Epidermal melanocyte (primary cell): Measurements from ENCODE around the gene ABAT.

Source experiments
- DNase-seq: peaks from one replicate; pipeline ENCODE4 v3.0.0; 2011; ENCODE audit warnings: low spot score; ENCODE audit not compliant: insufficient read length

ABAT gene

DNA sequence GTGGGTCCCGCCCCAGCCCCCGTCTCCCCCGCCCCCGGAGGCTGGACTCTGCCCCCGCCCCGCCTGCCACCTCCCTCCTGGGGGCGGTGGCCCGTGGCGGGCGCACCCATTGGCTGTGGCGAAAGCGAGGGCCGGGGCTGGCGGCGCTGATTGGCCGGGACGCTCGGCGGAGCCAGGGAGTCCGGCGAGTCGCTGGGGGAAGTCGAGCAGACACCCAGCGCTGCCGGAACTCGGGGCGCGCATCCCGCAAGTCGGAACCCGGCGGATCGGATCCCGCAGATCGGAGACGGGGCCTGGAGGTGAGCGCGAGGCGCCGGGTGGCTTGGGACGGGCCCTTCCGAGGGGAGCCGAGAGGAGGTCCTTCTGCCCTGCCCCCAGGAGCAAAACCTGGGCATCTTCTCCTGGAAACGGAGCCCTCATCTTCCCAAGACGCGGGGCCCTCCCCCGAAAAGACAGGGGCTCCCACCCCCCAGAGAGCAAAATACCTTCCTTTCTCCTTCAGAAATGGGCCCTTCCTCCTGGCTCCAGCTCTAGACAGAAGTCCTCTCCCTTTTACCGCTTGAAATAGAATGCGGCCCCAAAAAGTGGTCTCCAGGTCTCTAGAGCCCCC lies at the start of gene ABAT:
ABAT (plus strand) TSS at position 205 of the 610 bp plus-strand sequence. CDS start 61,123 bp downstream, outside the sequence.
- peak; percentile 93 for DNase-seq

DNA sequence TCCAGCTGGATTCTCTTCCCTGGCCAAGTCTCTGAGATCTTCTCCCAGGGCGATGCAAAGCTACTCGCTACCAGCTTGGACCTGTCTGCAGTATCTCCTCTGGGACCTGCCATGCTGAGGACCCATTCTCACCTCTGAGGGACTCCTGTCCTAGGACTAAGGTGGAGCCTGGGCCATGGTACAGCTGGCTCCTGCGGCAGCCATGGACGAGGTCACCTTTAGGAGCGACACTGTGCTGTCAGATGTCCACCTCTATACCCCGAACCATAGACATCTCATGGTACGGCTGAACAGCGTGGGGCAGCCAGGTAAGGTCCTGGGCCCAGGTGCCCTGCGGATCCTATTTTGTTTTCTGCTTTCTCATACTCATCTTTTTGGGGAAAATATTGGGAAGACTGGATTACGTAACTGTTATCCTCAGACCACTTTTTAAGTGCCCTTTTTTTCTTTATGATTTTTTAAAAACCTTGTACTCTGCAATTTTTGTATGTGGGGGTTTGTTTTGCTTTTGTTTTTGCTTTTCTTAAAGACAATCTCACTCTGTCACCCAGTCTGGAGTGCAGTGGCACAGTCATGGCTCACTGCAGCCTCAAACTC lies 48.8 kb upstream of the ABAT start:
- no peak for DNase-seq

DNA sequence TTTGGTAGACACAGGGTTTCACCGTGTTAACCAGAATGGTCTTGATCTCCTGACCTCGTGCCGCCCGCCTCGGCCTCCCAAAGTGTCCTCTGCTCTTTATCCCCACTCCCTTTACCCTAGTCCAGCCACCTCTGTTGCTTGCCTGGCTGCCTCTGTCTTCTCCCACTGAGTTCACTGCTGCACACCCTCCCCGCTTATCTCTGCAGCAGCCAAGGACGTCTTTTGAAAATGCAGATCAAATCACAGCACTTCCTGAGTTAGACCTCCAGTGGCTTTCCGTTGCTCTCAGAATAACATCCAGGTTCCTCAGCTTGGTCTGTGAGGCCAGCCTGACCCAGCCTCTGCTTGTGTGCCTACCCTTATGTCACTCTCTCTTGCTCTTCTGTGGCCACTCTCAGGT lies 47.5 kb upstream of the ABAT start:
- DNase-seq = no peak

DNA sequence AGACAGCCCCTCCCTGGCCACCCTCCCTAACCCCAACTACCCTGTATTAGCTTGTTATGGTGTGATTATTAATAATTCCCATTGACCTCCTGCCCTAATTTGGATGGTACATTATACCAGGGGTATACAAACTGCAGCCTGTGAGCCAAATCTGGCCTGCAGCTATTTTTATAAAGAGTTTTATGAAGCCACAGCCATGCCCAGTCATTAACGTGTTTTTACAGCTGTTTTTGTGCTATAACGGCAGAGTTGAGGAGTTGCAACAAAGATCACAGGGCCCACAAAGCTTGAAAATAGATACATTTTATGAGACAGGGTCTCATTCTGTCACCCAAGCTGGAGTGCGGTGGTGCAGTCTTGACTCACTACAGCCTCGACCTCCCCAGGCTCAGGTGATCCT lies 47.0 kb upstream of the ABAT start:
- no peak for DNase-seq

DNA sequence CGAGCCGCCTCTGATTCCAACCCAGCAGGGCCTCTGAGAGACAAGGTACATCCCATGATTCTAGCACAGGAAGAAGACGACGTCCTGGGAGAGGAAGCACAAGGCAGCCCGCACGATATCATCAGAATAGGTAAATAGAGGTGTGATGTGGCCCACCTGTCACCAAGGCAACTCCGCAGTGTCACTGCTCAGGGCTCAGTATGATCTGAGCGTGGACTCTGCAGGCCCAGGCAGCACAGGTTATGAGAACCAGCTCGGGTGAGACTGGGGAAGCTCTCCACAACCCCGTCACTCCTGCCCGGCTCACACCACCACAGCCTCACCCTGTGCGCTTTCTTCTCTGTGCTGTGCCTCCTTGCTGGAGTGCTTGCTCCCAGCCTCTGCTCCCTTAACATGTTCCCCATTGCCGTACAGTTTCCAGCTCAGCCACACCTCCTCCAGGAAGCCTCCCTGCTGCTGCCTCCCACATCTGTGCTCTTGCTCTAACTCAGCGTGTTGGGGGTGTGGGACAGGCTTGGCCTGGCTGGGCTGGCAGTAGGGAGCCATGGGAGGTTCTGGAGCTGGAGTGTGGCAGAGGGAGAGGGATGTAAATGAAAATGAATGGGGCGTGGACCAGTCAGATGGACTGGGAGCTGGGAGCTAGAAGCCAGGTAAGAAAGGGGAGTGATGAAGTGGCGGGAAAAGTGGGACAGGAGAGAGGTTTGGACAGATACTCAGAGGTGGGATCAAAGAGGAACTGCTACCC lies 45.3 kb upstream of the ABAT start:
- DNase-seq = no peak

DNA sequence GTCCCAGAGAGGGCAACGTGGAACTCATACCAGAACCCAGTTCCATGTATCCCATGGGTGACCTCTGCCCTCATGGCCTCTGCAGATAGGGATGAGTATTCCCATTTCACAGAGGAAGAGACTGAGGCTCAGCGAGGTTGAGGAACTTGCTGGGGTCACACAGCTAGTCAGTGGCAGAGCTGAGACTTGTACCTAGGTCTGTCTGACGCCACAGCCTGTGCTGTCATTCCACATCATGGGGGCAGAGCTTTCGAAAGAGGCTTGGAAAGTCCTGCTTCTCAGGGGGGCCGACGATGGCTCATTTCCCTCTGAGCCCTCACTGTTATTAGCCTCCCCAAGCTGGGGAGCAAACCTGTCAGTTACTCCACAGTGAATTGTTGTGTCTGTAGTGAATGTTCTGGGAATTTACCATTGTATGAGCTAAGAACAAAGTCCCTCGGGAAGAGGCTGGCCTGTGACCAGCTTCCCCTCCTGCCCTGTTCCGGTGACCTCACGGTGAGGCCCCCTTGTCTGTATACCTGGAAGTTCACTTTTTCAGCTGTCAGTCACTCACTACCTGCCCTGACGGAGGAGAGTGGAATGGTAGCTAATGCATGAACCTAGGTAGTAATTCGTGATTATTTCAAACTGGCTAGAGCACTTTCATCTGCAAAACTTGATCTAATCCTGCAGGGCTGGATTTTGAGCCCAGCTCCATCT lies 44.0 kb upstream of the ABAT start:
- no peak for DNase-seq

DNA sequence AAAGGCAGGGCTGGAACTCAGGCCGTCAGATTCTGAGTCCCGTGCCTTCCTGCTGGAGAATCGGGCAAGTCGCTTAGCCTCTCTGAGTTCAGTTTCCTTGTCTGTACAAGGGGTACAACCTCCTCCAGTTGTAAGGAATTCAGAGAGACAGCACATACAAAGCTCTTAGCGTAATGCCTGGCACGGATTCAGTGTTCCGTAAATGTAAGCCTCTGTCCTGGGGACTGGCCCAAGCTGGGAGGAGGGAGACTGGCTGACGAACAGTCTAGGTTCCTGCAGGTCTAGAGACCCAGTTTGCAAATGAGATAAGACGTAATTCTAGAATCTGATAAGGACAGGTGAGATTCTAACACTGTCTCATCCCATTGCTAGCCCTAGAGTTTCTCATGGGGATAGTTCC lies 43.0 kb upstream of the ABAT start:
- DNase-seq = no peak

DNA sequence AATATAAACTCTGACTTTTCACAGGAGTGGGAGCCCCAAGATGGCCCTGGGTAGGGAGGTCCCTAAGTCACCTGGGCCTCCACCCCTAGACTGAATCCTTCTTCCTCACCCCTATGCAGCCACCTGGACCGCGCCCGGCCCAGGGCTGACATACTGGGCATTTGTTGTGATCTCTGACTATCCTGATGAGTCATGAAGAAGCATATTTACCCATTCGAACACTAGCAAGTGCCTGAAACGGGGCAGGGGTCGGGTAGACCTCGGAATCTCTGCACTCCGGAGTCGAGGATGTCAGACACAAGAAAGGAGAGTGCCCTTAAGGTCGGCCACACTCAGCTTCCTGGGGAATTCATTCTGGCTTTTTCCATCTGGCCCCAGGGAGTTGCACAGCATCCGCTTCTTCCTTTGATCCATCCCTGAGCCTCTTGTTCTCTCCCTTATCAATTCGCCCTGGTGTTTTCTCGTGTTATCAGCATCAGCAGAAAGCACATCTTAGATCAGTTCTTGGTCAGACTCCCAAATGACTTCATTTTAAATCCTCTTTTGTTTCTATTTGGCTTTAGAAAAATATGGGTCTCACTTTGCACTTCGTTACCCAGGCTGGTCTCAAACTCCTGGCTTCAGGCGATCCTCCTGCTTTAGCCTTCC lies 42.5 kb upstream of the ABAT start:
- DNase-seq = no peak

DNA sequence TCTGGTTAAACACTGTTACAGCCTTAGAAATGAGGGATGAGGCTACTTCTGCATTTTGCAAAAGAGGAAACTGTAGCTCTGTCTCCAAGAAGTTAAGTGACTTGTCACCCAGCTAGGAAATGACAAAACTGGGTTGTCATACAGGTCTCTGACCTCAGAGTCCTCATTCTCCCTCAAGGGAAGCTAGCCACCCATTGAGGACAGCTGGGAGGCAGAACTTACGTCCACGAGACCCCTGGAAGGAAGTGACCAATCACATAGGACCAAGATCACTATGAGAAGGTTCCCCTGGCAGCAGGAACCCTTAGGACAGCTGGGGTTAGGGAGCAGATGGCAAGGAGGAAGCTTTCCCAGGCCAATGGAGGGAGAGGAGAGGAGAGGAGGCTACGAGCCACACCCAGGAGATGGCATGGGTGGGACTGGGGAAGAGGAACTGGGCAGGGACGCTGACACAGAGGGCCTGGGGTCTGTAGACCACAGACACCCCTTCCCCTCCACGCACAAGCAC lies 41.7 kb upstream of the ABAT start:
- no peak for DNase-seq

DNA sequence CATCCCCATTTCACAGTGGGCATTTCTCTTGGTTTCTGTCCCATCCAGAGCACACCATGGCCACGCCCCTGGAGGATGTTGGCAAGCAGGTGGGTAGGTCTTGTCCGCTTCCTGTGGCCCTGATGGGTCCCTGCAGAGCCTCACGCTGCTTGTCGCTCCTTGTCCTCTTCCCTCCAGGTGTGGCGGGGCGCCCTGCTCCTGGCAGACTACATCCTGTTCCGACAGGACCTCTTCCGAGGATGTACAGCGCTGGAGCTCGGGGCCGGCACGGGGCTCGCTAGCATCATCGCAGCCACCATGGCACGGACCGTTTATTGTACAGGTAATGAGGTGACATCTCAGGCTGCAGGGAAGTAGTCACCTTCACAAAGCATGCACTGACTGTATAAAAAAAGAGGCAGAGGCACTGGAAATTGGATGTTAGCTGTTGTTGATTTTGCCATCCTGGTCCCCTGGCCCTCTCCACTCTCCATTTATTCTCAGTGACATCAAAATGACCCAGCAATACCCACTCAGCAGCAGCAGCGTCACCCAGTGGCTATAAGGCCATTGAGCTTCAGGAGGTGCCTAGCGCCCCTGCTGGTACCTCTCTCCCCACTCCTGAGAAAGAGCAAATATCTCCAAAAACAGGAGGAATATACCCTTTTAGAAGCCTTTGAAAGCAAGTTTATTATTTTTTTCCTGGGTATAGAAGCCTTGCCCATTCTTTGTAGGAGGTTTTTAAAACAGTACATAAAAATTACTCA lies 39.3 kb upstream of the ABAT start:
- no peak for DNase-seq

DNA sequence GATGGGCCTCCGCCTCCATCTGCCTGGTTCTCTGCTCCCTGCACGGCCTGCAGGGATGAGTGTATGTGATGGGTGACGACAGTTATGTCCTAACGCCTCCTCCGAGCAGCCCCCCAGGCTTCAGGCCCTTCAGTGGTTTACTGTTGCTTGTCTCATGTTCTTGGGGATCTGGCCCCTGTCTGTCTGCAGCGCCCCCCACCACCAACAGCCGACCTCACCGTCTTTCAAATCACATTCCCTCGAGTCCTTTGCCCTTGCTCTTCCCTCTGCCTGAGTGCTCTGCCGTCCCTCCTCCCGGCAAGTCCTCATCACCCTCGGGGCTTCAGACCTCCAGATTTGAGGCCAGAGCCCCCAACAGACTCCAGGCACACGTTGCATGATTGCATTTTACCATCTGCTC lies 34.7 kb upstream of the ABAT start:
- no peak for DNase-seq

DNA sequence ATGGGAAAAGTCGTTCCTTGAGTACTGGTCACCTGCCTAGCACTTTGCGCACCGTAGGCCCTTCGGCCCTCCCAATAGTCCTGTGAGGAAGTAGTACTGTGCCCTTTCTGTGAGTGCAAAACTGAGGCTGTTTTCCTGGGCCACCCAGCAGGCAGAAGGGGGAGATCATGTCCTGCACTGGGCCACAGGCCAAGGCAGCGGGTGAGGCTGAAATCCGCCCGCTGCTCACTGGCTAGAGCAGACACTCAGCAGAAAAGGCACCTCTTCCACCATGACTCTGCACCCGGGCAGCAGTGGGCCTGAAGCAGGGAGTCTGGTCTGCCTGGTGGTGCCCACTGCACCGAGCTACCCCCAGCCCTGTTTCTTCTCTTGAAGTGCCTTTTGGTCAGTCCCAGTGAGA lies 32.7 kb upstream of the ABAT start:
- DNase-seq = no peak

DNA sequence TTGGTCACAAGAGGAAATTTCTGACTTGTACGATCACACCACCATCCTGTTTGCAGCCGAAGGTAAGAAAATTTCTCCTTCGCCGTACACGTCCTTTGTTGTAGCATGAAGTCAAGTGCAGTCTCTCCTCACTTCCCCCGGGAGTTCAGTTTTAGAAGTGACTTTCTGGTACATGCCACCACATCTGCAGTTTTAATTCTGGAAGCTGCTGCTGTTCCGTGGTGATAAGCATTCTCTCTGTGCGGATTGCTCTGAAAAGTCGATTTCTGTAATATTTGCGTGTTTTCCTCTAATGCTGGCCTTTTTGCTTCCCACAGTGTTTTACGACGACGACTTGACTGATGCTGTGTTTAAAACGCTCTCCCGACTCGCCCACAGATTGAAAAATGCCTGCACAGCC lies 32.3 kb upstream of the ABAT start:
- DNase-seq = no peak

DNA sequence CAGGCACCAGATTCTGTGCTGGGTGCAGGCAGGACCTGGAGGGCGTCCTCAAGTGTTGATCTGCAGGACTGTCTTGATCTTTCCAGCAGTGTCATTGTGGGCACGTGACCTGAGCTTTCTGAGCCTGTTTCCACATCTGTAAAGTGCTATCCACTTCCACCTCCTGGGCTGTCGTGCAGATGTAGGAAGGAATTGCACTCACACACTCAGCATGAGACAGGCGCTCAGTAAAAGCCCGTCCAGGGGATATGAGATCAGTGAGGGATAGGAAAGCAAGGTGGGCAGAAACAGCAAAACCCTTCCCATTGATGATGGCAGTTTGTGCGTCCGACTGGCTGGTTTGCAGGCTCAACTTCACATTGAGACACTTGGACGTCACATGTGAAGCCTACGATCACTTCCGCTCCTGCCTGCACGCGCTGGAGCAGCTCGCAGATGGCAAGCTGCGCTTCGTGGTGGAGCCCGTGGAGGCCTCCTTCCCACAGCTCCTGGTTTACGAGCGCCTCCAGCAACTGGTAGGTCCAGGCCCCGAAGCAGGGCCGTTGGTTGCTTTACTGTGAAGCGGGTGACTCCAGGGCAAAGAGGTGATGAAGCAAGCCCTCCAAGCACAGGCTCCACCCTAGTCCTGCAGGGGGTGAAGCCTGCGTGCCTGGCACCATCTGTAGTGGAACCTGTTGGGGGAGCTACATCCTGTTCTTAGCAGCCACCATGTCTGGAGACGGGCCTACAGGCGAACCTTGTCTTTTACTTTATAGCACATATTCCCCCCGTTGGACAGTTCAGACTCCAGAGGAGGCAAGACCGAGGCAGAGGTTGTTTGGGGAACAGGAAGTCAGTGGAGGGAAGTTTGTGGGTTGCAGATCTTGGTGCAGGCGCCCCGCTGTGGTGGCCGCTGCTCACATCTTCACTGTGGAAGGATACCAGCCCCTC lies 29.9 kb upstream of the ABAT start:
- DNase-seq = no peak

DNA sequence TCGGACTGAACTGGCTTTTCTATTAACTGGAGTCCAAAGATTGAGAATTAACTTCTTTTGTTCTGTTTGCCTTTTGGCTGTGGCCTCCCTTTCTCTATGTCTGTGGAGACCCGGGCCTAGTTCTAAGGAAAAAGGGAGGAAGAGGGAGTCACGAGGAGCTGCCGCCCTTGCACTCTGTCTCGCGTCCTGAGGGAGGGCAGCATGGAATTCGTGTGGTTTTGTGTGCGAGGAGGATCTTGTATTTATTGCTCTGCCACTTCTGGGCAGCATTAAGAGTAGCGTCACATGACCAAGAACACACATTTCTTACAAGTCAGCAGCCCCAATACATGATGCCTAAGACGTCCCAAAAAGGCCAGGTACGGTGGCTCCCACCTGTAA lies 29.3 kb upstream of the ABAT start:
- DNase-seq = no peak

DNA sequence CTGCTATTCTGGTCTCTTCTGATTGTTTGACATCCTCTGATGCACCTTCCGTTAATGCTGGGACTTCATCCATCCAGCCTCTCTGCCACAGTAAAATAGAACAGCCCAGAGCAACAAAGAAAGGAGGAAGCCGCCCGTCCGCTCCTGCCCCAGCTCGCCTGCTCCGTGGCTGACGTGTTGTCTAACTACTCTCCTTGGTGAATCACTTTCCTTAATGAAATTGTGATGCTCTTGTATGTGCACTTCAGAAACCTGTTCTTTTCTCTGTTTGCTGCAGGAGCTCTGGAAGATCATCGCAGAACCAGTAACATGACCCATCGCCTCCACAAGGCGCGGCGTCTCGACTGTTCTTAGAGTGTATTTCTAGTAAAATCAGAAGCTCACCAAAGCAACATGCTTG lies 28.6 kb upstream of the ABAT start:
- no peak for DNase-seq

DNA sequence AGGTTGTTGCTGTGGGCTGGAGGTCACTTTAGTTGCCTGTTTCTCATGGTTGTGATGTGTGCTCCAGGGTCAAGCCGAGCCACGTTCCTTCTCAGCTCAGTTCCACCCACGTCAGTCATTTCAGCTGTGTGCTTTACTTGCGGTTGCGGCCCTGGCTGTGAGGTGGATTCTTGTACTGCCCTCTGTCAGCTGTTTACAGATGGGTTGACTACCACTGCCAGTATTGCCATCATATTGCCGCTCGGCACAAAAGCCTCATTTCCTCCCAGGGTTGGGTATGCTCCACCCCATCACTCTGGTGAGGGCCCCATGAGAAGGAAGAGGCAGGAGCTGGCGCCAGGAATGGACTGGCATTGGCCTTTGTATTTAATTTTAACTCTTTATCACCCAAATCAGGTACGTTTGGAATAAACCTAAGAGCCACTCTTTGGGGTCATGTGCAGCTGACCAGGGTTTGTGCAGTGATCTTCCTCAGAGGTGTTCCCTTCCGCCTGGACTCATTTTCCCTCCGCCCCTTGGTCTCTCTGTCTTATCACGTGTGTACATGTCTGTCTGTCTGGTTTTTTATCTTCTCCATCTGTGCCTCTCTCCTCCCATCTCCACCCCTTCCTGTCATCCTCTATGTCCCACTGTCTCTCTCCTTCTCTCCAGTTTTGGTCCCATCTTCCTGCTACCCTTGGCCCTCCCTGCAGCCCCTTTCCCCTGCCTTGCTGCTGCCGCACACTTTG lies 27.9 kb upstream of the ABAT start:
- DNase-seq = no peak

DNA sequence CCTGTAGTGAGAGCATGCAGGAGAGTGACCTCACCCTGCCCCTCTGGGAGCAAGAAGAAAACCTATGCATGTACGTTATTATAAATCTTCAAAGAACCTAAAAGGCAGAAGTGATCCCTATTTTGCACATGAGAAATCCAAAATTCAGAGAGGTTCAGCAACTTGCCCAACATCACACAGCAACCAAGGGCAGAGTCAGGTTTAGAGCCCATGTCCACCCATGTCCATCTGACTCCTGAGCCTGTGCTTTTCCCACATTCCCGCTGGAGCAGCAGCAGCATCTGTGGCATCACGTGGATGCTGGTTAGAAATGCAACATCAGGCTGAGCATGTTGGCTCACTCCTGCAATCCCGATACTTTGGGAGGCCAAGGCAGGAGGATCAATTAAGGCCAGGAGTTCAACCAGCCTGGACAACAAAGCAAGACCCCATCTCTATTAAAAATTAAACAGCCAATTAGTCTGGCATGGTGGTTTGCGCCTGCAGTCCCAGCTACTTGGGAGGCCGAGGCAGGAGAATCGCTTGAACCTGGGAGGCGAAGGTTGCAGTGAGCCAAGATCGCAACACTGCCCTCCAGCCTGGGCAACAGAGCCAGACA lies 26.6 kb upstream of the ABAT start:
- no peak for DNase-seq

DNA sequence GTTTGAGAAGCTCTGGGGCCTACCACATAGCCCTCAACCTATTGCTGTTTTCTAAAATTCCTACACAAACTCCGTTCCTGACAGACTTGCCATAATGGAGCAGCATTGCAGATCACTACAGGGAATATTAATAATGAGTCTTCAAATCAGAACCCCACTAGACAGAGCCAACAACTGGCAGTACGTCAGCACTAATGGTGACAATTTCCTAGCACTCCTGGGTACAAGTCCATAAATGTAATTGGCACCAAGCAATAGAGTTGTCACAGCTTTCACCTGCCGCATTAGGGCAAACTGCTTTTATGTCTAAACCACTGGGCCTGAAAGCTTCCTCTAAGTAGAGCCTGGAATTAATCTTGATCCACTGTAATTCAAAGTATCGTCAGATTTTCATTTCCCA lies 25.5 kb upstream of the ABAT start:
- DNase-seq = no peak
